Muscle of leg (tissue), 11 donors: Measurements from ENCODE around the gene ABCG1. TPM values are rescaled to one million over a fixed set of nuclear protein-coding genes. Genes with fewer than 3 reads are reported as not detected.

Experiments used
- DNase-seq: peaks from one replicate; pipeline ENCODE4 v3.0.0; 2013
- H3K27ac ChIP-seq: one replicate; pipeline ENCODE4 v1.5.1; 2013; ENCODE audit warnings: mild to moderate bottlenecking, low read length, control low read depth
- H3K27me3 ChIP-seq: one replicate; pipeline ENCODE4 v1.6.1; 2013; ENCODE audit warnings: low read length; ENCODE audit not compliant: control insufficient read depth, insufficient read depth
- H3K36me3 ChIP-seq: one replicate; pipeline ENCODE4 v1.6.1; 2013; ENCODE audit warnings: low read length; ENCODE audit not compliant: control insufficient read depth, insufficient read depth
- H3K4me1 ChIP-seq: one replicate; pipeline ENCODE4 v1.6.1; 2013; ENCODE audit warnings: low read length; ENCODE audit not compliant: control insufficient read depth, insufficient read depth
- H3K4me3 ChIP-seq: one replicate; pipeline ENCODE4 v1.5.1; 2013; ENCODE audit warnings: low read length, control low read depth
- H3K9me3 ChIP-seq: replicated peaks from 2 replicates; pipeline ENCODE4 v1.6.1; 2013; ENCODE audit warnings: low read depth, low read length; ENCODE audit not compliant: control insufficient read depth
- WGBS: methylation state at CpG from one replicate; pipeline ENCODE4 v1.1.5; 2013; ENCODE audit warnings: missing lambda C conversion rate; ENCODE audit not compliant: insufficient coverage; 5-methylcytosine and 5-hydroxymethylcytosine counted together
- polyA plus RNA-seq, 8 donors: library from polyadenylated mRNA; unstranded; fragments of 120-200 nt; gene quantifications; one replicate each; pipeline versions ENCODE4 v1.2.1 to v1.2.3, GENCODE V29; 2013; ENCODE audit warnings: inconsistent platforms in 1 of 8, low replicate concordance in 1 of 8; ENCODE audit not compliant: insufficient read length in 8 of 8, insufficient read depth in 1 of 8
- total RNA-seq: library from RNA; stranded (reverse); fragments of 120-200 nt; gene quantifications from one replicate; pipeline ENCODE4 v1.2.4, GENCODE V29; 2013

The ABCG1 gene
- total and polyA plus RNA-seq, 9 donors: 4.9 to 9.1 (median 8.1) TPM

GRCh38 chr21:42258885-42259407 is 40.0 kb downstream of the ABCG1 start:
- Histone ChIP-seq H3K9me3 (no peaks in the 10 kb centered on the region), H3K36me3 (no peaks in the 10 kb centered on the region), H3K27me3 (peaks cover 6% of the 10 kb centered on the region), H3K4me1 (peaks cover 77% of the 10 kb centered on the region), H3K27ac (no peak overlapping the region), H3K4me3 (no peak overlapping the region)
- 39% methylated on average over 8 of the region's 9 CpGs for WGBS
- peak; percentile 48 for DNase-seq

- H3K27ac ChIP-seq: no peak overlapping the region
- H3K36me3 ChIP-seq: no peaks in the 10 kb centered on the region
- no peaks in the 10 kb centered on the region for H3K9me3 ChIP-seq
- H3K4me1 ChIP-seq: peaks cover 70% of the 10 kb centered on the region
- peaks cover 4% of the 10 kb centered on the region for H3K27me3 ChIP-seq
- WGBS: 81% methylated on average over 9 of the region's 10 CpGs
- H3K4me3 ChIP-seq: no peak overlapping the region
- DNase-seq: no peak
Observed at GRCh38 chr21:42260121-42260520, 41.2 kb downstream of the ABCG1 start.

GRCh38 chr21:42261829-42262200 is 42.9 kb downstream of the ABCG1 start:
- Histone ChIP-seq H3K4me3 (no peak overlapping the region), H3K27me3 (peaks cover 4% of the 10 kb centered on the region), H3K27ac (no peak overlapping the region), H3K4me1 (peaks cover 65% of the 10 kb centered on the region), H3K36me3 (no peaks in the 10 kb centered on the region), H3K9me3 (no peaks in the 10 kb centered on the region)
- no peak for DNase-seq
- 73% methylated on average over 2 of the region's 7 CpGs for WGBS

- Histone ChIP-seq H3K27me3 (peaks cover 4% of the 10 kb centered on the region), H3K9me3 (no peaks in the 10 kb centered on the region), H3K27ac (peak overlapping the region; percentile 84), H3K4me1 (peaks cover 61% of the 10 kb centered on the region), H3K36me3 (no peaks in the 10 kb centered on the region), H3K4me3 (no peak overlapping the region)
- peak; percentile 40 for DNase-seq
- 52% methylated on average over 9 of the region's 11 CpGs for WGBS
Observed at GRCh38 chr21:42262831-42263231, 43.9 kb downstream of the ABCG1 start.

GRCh38 chr21:42263591-42264131 is 44.7 kb downstream of the ABCG1 start:
- Histone ChIP-seq H3K27ac (peak overlapping the region; percentile 84), H3K9me3 (no peaks in the 10 kb centered on the region), H3K27me3 (peaks cover 4% of the 10 kb centered on the region), H3K36me3 (no peaks in the 10 kb centered on the region), H3K4me1 (peaks cover 59% of the 10 kb centered on the region), H3K4me3 (no peak overlapping the region)
- WGBS: 48% methylated on average over 14 of the region's 18 CpGs
- DNase-seq: peak; percentile 49

GRCh38 chr21:42264245-42265195 is 45.6 kb downstream of the ABCG1 start:
- peaks cover 50% of the 10 kb centered on the region for H3K4me1 ChIP-seq
- H3K9me3 ChIP-seq: no peaks in the 10 kb centered on the region
- no peaks in the 10 kb centered on the region for H3K36me3 ChIP-seq
- H3K4me3 ChIP-seq: no peak overlapping the region
- peak overlapping the region; percentile 84 for H3K27ac ChIP-seq
- WGBS: 76% methylated on average over 8 of the region's 13 CpGs
- no peak for DNase-seq
- no peaks in the 10 kb centered on the region for H3K27me3 ChIP-seq

- H3K9me3 ChIP-seq: no peaks in the 10 kb centered on the region
- peaks cover 44% of the 10 kb centered on the region for H3K4me1 ChIP-seq
- no peak for DNase-seq
- no peak overlapping the region for H3K4me3 ChIP-seq
- H3K36me3 ChIP-seq: no peaks in the 10 kb centered on the region
- H3K27ac ChIP-seq: no peak overlapping the region
- WGBS: 58% methylated on average over 10 of the region's 12 CpGs
- no peaks in the 10 kb centered on the region for H3K27me3 ChIP-seq
Observed at GRCh38 chr21:42265231-42265812, 46.4 kb downstream of the ABCG1 start.

GRCh38 chr21:42266971-42267556 is 48.1 kb downstream of the ABCG1 start:
- Histone ChIP-seq H3K9me3 (no peaks in the 10 kb centered on the region), H3K27ac (no peak overlapping the region), H3K36me3 (no peaks in the 10 kb centered on the region), H3K4me3 (no peak overlapping the region), H3K27me3 (no peaks in the 10 kb centered on the region), H3K4me1 (peaks cover 33% of the 10 kb centered on the region)
- DNase-seq: no peak
- WGBS: 50% methylated on average over 2 of the region's 7 CpGs

GRCh38 chr21:42269386-42269785 is 50.4 kb downstream of the ABCG1 start:
- H3K27ac ChIP-seq: no peak overlapping the region
- 70% methylated on average over 8 of the region's 10 CpGs for WGBS
- DNase-seq: no peak

GRCh38 chr21:42271065-42271464 is 52.1 kb downstream of the ABCG1 start:
- DNase-seq: no peak
- Histone ChIP-seq H3K27me3 (no peaks in the 10 kb centered on the region), H3K9me3 (no peaks in the 10 kb centered on the region), H3K27ac (no peak overlapping the region), H3K4me3 (no peak overlapping the region), H3K4me1 (peaks cover 7% of the 10 kb centered on the region), H3K36me3 (no peaks in the 10 kb centered on the region)
- 93% methylated on average over 4 of the region's 6 CpGs for WGBS

More at GRCh38 chr21:42269386-42269785, 50.4 kb downstream of the ABCG1 start:
- Histone ChIP-seq H3K9me3 (no peaks in the 10 kb centered on the region), H3K4me1 (peaks cover 17% of the 10 kb centered on the region), H3K36me3 (no peaks in the 10 kb centered on the region), H3K4me3 (no peak overlapping the region), H3K27me3 (no peaks in the 10 kb centered on the region)
